Body of pancreas (tissue), 4 donors: ENCODE measurements around the gene ITPK1. TPM values are rescaled to one million over a fixed set of nuclear protein-coding genes. Genes with fewer than 3 reads are reported as not detected.
A peak's percentile ranks its signal among the peaks of the same experiment; 100 is the strongest.

Source experiments
- ATAC-seq: fragments of 150-250 bp; one replicate; pipeline ENCODE4 v1.9.1; 2016
- DNase-seq, 4 donors: peaks; one replicate each; pipeline ENCODE4 v3.0.0-alpha.2; 2019
- H3K27ac ChIP-seq, 4 donors: fragments of 200-600 bp; sonication (generic); 1 replicate in 3 of 4; 2 replicates in 1 of 4; pipeline versions ENCODE4 v1.5.1 to v1.6.1; 2016 to 2019; ENCODE audit warnings: mild to moderate bottlenecking in 1 of 4, mixed read lengths in 1 of 4, moderate library complexity in 1 of 4
- H3K27me3 ChIP-seq, 2 donors: fragments of 200-600 bp; sonication (generic); one replicate each; pipeline ENCODE4 v1.6.0; 2016; ENCODE audit warnings: mild to moderate bottlenecking in 1 of 2
- H3K36me3 ChIP-seq, 2 donors: fragments of 200-600 bp; sonication (generic); replicated peaks in 1 of 2; 2 replicates each; pipeline ENCODE4 v1.5.1; 2016; ENCODE audit warnings: low read depth in 2 of 2; ENCODE audit not compliant: insufficient read depth in 1 of 2
- H3K4me1 ChIP-seq: fragments of 200-600 bp; sonication (generic); one replicate; pipeline ENCODE4 v1.6.0; 2016
- H3K4me3 ChIP-seq, 2 donors: fragments of 200-600 bp; sonication (generic); 1 replicate in 1 of 2; 2 replicates in 1 of 2; pipeline ENCODE4 v1.5.1; 2016 to 2019
- H3K9me3 ChIP-seq, 3 donors: fragments of 200-600 bp; sonication (generic); 1 replicate in 2 of 3; 2 replicates in 1 of 3; pipeline ENCODE4 v1.5.1; 2016
- POLR2A ChIP-seq, 3 donors: fragments of 450-650 bp; IDR thresholded peaks; one replicate each; pipeline ENCODE4 v1.6.1; 2016; ENCODE audit warnings: antibody characterized with exemption in 3 of 3, mild to moderate bottlenecking in 2 of 3
- WGBS, 2 donors: methylation state at CpG; one replicate each; pipeline ENCODE4 v1.1.5; 2017; 5-methylcytosine and 5-hydroxymethylcytosine counted together
- intact Hi-C: fragments of 100-400 bp; cut with DNase I; formaldehyde crosslinking; loops from one replicate; pipeline ENCODE4 v1.15.1; 2023
- total RNA-seq, 2 donors: library from RNA; depleted of rRNA; stranded (reverse); fragments of >200 nt; gene quantifications; one replicate each; pipeline ENCODE4 v1.1.0, GENCODE V29; 2016
- TF ChIP-seq, protein P1 (sequence below), 7 experiments: fragments of 450-650 bp in 4 of 7; fragments of 200-600 bp in 3 of 7; sonication (generic) in 3 of 7; IDR thresholded peaks; one replicate each; pipeline ENCODE4 v1.5.1; 2016 to 2019; ENCODE audit warnings: antibody characterized with exemption in 7 of 7

The ITPK1 gene
- total RNA-seq, 2 donors from 2014 or later = 30.1 to 32.6 TPM

DNA sequence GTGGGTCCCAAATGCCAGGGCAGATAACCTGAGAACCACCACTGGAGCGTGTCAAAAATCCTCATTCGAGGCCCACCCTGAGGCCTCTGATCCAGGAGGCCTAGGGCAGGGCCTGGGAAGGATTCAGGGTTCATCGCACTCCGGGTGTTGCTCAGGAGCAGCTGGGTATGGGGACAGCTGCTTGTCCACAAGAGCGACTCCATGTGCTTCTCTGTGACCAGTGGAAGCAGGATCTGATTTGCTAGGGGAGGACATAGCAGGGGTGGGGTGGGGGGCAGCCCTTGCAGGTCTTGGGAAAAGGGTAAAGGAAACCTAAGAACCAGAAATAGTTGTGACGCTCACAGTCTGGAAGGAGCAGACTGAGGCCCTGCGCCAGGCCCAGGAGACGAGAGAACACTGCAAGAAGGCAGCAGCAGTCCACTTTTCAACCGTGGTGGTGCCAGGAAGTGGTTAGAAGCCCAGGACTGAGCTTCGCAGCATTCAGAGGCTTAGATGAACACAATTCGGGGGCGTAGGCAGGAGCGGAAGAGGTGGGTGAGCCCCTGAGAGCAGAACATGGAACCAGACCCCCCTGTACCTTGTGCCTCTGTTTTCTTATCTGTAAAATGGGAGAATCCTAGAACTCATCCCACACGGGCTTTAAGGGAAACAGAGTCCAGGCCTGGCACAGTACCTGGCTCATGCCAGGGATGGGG, 33.7 kb downstream of the ITPK1 start:
- 88 to 89% methylated on average over 10 to 14 of the region's 14 CpGs for WGBS, 2 donors
- H3K27me3 ChIP-seq = no peaks in the 10 kb centered on the region
- peaks cover 13% of the 10 kb centered on the region for H3K4me1 ChIP-seq
- ATAC-seq = no peak
- DNase-seq = no peak
- H3K36me3 ChIP-seq = no peaks in the 10 kb centered on the region
- no peak overlapping the region for H3K27ac ChIP-seq
- no peak overlapping the region for H3K4me3 ChIP-seq
- intact Hi-C loops = no loop called here
- TF ChIP-seq POLR2A (IDR thresholded peaks at IDR 0.05) = no peak
- TF ChIP-seq, protein P1, sequence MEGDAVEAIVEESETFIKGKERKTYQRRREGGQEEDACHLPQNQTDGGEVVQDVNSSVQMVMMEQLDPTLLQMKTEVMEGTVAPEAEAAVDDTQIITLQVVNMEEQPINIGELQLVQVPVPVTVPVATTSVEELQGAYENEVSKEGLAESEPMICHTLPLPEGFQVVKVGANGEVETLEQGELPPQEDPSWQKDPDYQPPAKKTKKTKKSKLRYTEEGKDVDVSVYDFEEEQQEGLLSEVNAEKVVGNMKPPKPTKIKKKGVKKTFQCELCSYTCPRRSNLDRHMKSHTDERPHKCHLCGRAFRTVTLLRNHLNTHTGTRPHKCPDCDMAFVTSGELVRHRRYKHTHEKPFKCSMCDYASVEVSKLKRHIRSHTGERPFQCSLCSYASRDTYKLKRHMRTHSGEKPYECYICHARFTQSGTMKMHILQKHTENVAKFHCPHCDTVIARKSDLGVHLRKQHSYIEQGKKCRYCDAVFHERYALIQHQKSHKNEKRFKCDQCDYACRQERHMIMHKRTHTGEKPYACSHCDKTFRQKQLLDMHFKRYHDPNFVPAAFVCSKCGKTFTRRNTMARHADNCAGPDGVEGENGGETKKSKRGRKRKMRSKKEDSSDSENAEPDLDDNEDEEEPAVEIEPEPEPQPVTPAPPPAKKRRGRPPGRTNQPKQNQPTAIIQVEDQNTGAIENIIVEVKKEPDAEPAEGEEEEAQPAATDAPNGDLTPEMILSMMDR (IDR thresholded peaks at IDR 0.05) = no peak
- no peaks in the 10 kb centered on the region for H3K9me3 ChIP-seq

DNA sequence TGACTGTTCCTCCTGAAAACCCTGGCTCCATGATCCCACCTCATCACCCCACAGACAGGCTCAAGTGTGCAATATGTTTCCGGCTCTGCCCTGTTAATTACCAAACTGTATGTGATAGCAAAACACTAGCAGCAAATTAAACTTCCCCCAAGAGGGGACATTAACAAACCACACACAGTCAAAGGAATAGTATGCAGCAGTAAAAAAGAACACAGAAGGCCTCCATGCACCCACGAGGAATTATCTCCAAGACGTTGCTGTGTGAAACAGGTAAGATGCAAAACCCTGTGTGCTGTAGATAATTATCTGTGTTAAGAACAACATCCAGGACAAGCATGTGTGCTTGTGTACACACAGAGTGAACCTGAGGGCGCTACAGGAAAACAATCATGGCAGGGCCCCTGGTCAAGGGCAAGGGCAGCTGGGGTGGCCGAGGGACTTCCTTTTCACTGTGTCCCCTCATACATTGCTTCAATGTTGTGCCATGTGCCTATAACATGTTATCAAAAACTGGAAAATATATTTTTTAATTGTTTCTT, 35.8 kb downstream of the ITPK1 start:
- Histone ChIP-seq H3K4me1 (no peaks in the 10 kb centered on the region), H3K27ac (no peak overlapping the region), H3K9me3 (no peaks in the 10 kb centered on the region), H3K27me3 (no peaks in the 10 kb centered on the region), H3K4me3 (no peak overlapping the region), H3K36me3 (no peaks in the 10 kb centered on the region)
- no peak for TF ChIP-seq POLR2A (IDR thresholded peaks at IDR 0.05)
- TF ChIP-seq, protein P1 (IDR thresholded peaks at IDR 0.05) = no peak
- WGBS, 2 donors = 78 to 81% methylated on average over 5 of the region's 5 CpGs
- intact Hi-C loops = no loop called here
- no peak for DNase-seq
- ATAC-seq = no peak

DNA sequence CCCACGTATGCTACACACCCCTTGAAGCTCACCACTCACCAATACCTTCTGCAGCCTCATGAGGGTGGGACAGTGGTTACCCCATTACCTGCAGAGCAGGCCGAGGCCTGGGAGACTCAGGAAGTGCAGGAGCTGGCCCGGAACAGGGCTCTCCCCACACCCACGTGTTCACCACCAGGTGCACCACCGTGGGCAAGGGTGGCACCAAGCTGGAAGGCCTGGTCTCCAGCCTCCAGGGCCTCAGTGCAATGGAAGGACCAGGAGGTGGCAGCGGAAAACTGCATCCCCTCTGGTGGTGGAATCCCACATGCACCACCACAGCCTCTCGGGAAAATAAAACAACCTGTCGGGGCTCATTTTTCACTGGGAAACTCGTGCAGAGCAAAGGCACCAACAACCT, 36.4 kb downstream of the ITPK1 start:
- intact Hi-C loops = no loop called here
- no peak for DNase-seq
- Histone ChIP-seq H3K27me3 (no peaks in the 10 kb centered on the region), H3K9me3 (no peaks in the 10 kb centered on the region), H3K4me1 (peaks cover 1% of the 10 kb centered on the region), H3K27ac (no peak overlapping the region), H3K4me3 (no peak overlapping the region), H3K36me3 (no peaks in the 10 kb centered on the region)
- ATAC-seq = no peak
- WGBS, 2 donors = 76 to 79% methylated on average over 7 to 9 of the region's 9 CpGs
- TF ChIP-seq POLR2A (IDR thresholded peaks at IDR 0.05) = no peak
- TF ChIP-seq, protein P1 (IDR thresholded peaks at IDR 0.05) = no peak

DNA sequence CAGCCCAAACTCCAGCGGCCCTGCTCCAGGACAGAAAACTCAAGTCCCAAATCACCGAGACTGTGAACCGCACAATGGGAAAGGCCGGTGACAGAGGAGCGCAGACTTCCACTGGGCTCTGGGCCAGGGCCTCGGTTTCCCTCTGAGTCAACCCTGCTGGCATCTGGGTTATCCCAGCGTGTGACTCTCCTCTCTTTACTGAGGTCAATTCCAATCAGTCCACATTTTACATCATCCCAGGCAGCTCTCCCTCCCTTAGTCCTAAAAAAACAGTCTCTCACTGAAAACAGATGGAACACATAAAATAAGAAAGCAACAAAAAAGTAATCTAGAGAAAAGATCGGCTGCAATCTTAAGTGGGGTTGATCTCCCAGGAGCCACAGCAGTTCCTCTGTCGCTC, 36.9 kb downstream of the ITPK1 start:
- H3K36me3 ChIP-seq = no peaks in the 10 kb centered on the region
- ATAC-seq = peak; percentile 15
- TF ChIP-seq, protein P1 (IDR thresholded peaks at IDR 0.05) = no peak
- TF ChIP-seq POLR2A (IDR thresholded peaks at IDR 0.05) = no peak
- H3K27me3 ChIP-seq = no peaks in the 10 kb centered on the region
- WGBS, 2 donors = 83 to 88% methylated on average over 9 of the region's 9 CpGs
- no peak overlapping the region for H3K4me3 ChIP-seq
- H3K9me3 ChIP-seq = no peaks in the 10 kb centered on the region
- H3K4me1 ChIP-seq = peaks cover 6% of the 10 kb centered on the region
- intact Hi-C loops = no loop called here
- H3K27ac ChIP-seq = no peak overlapping the region
- no peak for DNase-seq

DNA sequence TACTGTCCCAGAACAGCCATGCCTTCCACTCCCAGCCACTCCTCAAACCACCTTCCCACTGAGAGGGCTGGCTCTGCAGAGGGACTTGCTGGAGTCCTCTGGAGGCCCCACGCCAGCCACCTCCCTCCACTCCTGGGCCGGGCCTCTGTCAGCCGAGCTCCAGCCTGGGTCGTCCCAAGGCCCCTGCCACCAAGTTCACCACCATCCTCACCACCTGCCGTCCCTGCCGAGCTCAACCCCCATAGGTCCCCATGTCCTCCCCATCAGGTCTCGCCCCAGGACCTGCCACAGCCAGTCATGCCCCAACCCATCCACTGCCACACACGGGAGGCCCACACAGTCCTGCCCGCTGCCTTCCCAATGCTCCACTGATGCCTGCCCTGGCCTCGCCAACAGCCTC, 39.0 kb downstream of the ITPK1 start:
- no peaks in the 10 kb centered on the region for H3K9me3 ChIP-seq
- intact Hi-C loops = no loop called here
- H3K4me1 ChIP-seq = peaks cover 18% of the 10 kb centered on the region
- no peak overlapping the region for H3K27ac ChIP-seq
- no peaks in the 10 kb centered on the region for H3K27me3 ChIP-seq
- WGBS, 2 donors = 89 to 98% methylated on average over 10 of the region's 10 CpGs
- H3K36me3 ChIP-seq = no peaks in the 10 kb centered on the region
- TF ChIP-seq, protein P1 (IDR thresholded peaks at IDR 0.05) = no peak
- no peak for TF ChIP-seq POLR2A (IDR thresholded peaks at IDR 0.05)
- no peak for ATAC-seq
- no peak for DNase-seq
- H3K4me3 ChIP-seq = no peak overlapping the region
